OCI-LY3 (cell line): Measurements from ENCODE around the gene LHPP.

Experiments used
- EZH2phosphoT487 ChIP-seq: fragments of 200-600 bp; shearing (Covaris generic); IDR thresholded peaks from 2 replicates; pipeline ENCODE4 v1.6.1; 2018; ENCODE audit warnings: antibody characterized with exemption, mixed run types, low read depth
- TF ChIP-seq, protein P1 (sequence below): fragments of 200-600, 300-600 bp; sonication (generic); IDR thresholded peaks from 2 replicates; pipeline ENCODE4 v1.5.1; 2014; ENCODE audit warnings: antibody characterized with exemption, low read length, low read depth

- TF ChIP-seq, protein P1, sequence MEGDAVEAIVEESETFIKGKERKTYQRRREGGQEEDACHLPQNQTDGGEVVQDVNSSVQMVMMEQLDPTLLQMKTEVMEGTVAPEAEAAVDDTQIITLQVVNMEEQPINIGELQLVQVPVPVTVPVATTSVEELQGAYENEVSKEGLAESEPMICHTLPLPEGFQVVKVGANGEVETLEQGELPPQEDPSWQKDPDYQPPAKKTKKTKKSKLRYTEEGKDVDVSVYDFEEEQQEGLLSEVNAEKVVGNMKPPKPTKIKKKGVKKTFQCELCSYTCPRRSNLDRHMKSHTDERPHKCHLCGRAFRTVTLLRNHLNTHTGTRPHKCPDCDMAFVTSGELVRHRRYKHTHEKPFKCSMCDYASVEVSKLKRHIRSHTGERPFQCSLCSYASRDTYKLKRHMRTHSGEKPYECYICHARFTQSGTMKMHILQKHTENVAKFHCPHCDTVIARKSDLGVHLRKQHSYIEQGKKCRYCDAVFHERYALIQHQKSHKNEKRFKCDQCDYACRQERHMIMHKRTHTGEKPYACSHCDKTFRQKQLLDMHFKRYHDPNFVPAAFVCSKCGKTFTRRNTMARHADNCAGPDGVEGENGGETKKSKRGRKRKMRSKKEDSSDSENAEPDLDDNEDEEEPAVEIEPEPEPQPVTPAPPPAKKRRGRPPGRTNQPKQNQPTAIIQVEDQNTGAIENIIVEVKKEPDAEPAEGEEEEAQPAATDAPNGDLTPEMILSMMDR, result no peak
- TF ChIP-seq EZH2phosphoT487, result no peak
Observed at GRCh38 chr10:124430077-124430476, 31.5 kb upstream of the LHPP start.
